Gastroesophageal sphincter (tissue), 4 donors: ENCODE measurements around the gene ENTPD3. TPM values are rescaled to one million over a fixed set of nuclear protein-coding genes. Genes with fewer than 3 reads are reported as not detected.

Experiments
- ATAC-seq: fragments of 150-250 bp; one replicate; pipeline ENCODE4 v1.9.1; 2016; ENCODE audit warnings: mild to moderate bottlenecking, moderate library complexity
- H3K27ac ChIP-seq, 4 donors: fragments of 200-600 bp; sonication (generic) in 3 of 4; 1 replicate in 3 of 4; 2 replicates in 1 of 4; pipeline ENCODE4 v1.5.1; 2016 to 2019
- H3K27me3 ChIP-seq: fragments of 200-600 bp; sonication (generic); one replicate; pipeline ENCODE4 v1.5.1; 2019
- H3K36me3 ChIP-seq, 2 donors: fragments of 200-600 bp; sonication (generic); one replicate each; pipeline ENCODE4 v1.5.1; 2019; ENCODE audit warnings: control low read depth in 1 of 2
- H3K4me1 ChIP-seq, 3 donors: fragments of 200-600 bp; sonication (generic); 1 replicate in 2 of 3; 2 replicates in 1 of 3; pipeline ENCODE4 v1.5.1; 2016 to 2019; ENCODE audit warnings: control low read depth in 2 of 3
- H3K4me3 ChIP-seq, 2 donors: fragments of 200-600 bp; sonication (generic); one replicate each; pipeline ENCODE4 v1.5.1; 2019; ENCODE audit warnings: mild to moderate bottlenecking in 1 of 2, moderate library complexity in 1 of 2
- H3K9me3 ChIP-seq, 3 donors: fragments of 200-600 bp; sonication (generic); one replicate each; pipeline ENCODE4 v1.5.1; 2017 to 2019; ENCODE audit warnings: control low read depth in 2 of 3
- EP300 ChIP-seq: sonication (generic); formaldehyde crosslinking; IDR thresholded peaks from one replicate; pipeline ENCODE4 v1.6.1; 2017; ENCODE audit warnings: antibody characterized with exemption, mild to moderate bottlenecking
- POLR2A ChIP-seq, 2 donors: fragments of 450-650 bp; IDR thresholded peaks; one replicate each; pipeline ENCODE4 v1.6.1; 2017; ENCODE audit warnings: antibody characterized with exemption in 2 of 2, mild to moderate bottlenecking in 2 of 2, moderate library complexity in 1 of 2
- POLR2AphosphoS5 ChIP-seq: sonication (generic); formaldehyde crosslinking; IDR thresholded peaks from one replicate; pipeline ENCODE4 v1.6.1; 2017; ENCODE audit warnings: antibody characterized with exemption
- WGBS, 2 donors: methylation state at CpG; one replicate each; pipeline ENCODE4 v1.1.5; 2018; ENCODE audit warnings: low coverage in 1 of 2; 5-methylcytosine and 5-hydroxymethylcytosine counted together
- total RNA-seq, 4 donors: library from RNA; depleted of rRNA; stranded (reverse); fragments of >200 nt; gene quantifications; one replicate each; pipeline ENCODE4 v1.1.0, GENCODE V29; 2016
- TF ChIP-seq, protein P1 (sequence below), 4 experiments: fragments of 200-600 bp in 2 of 4; fragments of 450-650 bp in 2 of 4; sonication (generic) in 1 of 4; IDR thresholded peaks; one replicate each; pipeline ENCODE4 v1.5.1; 2017 to 2019; ENCODE audit warnings: antibody characterized with exemption in 4 of 4, mild to moderate bottlenecking in 2 of 4, moderate library complexity in 2 of 4

Gene ENTPD3
- total RNA-seq, 4 donors from 2014 or later, result 0.58 to 3.3 (median 1.9) TPM; not detected in 1

DNA sequence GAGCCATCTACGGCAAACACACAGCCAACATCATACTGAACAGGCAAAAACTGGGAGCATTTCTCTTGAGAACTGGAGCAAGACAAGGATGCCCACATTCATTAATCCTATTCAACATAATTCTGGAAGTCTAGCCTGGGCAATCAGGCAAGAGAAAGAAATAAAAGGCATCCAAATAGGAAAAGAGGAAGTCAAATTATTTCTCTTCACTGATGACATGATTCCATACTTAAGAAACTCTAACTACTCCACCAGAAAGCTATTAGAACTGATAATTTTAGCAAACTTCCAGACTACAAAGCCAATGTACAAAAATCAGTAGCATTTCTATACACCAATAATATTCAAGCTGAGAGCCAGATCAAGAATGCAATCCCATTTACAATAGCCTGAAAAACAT is 17.3 kb upstream of the ENTPD3 start:
- 88% methylated on average over 1 of the region's 1 CpG; no CpG with 5 or more reads in 1 of the 2 donors for WGBS, 2 donors
- H3K4me3 ChIP-seq, result no peak overlapping the region

DNA sequence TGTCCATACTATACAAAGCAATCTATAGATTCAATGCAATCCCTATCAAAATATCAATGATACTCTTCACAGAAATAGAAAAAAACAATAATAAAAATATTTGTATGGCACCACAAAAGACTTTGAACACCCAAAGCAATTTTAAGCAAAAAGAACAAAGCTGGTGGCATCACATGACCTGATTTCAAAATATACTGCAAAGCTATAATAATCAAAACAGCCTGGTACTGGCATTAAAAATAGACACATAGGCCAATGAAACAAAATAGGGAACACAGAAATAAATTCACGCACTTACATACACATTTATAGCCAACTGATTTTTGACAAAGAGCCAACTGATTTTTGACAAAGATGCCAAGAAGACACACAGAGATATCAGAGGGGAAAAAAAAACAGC is 9.2 kb upstream of the ENTPD3 start:
- Histone ChIP-seq H3K4me1 (no peaks in the 10 kb centered on the region), H3K27me3 (no peaks in the 10 kb centered on the region), H3K27ac (no peak overlapping the region), H3K36me3 (no peaks in the 10 kb centered on the region), H3K9me3 (no peaks in the 10 kb centered on the region), H3K4me3 (no peak overlapping the region)
- no peak for TF ChIP-seq EP300
- TF ChIP-seq, protein P1, sequence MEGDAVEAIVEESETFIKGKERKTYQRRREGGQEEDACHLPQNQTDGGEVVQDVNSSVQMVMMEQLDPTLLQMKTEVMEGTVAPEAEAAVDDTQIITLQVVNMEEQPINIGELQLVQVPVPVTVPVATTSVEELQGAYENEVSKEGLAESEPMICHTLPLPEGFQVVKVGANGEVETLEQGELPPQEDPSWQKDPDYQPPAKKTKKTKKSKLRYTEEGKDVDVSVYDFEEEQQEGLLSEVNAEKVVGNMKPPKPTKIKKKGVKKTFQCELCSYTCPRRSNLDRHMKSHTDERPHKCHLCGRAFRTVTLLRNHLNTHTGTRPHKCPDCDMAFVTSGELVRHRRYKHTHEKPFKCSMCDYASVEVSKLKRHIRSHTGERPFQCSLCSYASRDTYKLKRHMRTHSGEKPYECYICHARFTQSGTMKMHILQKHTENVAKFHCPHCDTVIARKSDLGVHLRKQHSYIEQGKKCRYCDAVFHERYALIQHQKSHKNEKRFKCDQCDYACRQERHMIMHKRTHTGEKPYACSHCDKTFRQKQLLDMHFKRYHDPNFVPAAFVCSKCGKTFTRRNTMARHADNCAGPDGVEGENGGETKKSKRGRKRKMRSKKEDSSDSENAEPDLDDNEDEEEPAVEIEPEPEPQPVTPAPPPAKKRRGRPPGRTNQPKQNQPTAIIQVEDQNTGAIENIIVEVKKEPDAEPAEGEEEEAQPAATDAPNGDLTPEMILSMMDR (IDR thresholded peaks at IDR 0.05), result no peak
- no peak for TF ChIP-seq POLR2AphosphoS5
- TF ChIP-seq POLR2A (IDR thresholded peaks at IDR 0.05), result no peak
- WGBS, 2 donors, result 47 to 92% methylated on average over 1 of the region's 1 CpG
- ATAC-seq, result no peak

More for the DNA sequence above, 17.3 kb upstream of the ENTPD3 start:
- Histone ChIP-seq H3K4me1 (no peaks in the 10 kb centered on the region), H3K27ac (no peak overlapping the region), H3K9me3 (no peaks in the 10 kb centered on the region), H3K27me3 (no peaks in the 10 kb centered on the region), H3K36me3 (no peaks in the 10 kb centered on the region)
- TF ChIP-seq EP300 (no peak), POLR2AphosphoS5 (no peak), POLR2A (IDR thresholded peaks at IDR 0.05) (no peak)
- TF ChIP-seq, protein P1 (IDR thresholded peaks at IDR 0.05), result no peak
- no peak for ATAC-seq

DNA sequence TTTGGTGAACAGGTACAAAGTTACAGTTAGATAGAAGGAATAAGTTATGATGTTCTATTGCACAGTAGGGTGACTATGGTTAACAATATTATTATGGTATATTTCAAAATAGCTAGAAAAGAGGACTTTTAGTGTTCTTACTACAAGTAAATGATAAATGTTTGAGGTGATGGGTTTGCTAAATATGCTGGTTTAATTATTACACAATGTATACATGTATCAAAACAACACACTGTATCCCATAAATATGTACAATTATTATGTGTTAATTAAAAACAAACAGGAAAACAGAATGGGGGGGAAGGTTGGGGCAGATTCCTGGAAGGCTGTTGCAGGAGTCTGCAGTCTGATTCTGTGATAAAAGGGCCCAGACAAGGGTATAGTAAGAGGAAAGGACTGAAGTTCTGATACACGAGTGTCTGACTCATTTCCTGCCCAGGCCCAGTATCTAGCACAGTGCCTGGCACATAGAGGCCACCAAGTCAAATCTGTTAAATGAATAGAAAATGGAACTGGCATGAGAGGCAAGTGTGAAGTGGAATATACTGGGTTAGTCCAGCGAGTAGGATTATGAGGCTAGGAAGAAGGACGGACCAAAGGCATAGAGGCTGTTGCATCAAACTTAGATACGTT is 7.2 kb upstream of the ENTPD3 start:
- WGBS, 2 donors, result 66 to 76% methylated on average over 4 of the region's 4 CpGs
- no peaks in the 10 kb centered on the region for H3K27me3 ChIP-seq
- H3K4me3 ChIP-seq, result no peak overlapping the region
- ATAC-seq, result no peak
- H3K9me3 ChIP-seq, result no peaks in the 10 kb centered on the region
- no peak for TF ChIP-seq POLR2AphosphoS5
- TF ChIP-seq, protein P1 (IDR thresholded peaks at IDR 0.05), result no peak
- no peak overlapping the region for H3K27ac ChIP-seq
- H3K4me1 ChIP-seq, result no peaks in the 10 kb centered on the region
- H3K36me3 ChIP-seq, result no peaks in the 10 kb centered on the region

DNA sequence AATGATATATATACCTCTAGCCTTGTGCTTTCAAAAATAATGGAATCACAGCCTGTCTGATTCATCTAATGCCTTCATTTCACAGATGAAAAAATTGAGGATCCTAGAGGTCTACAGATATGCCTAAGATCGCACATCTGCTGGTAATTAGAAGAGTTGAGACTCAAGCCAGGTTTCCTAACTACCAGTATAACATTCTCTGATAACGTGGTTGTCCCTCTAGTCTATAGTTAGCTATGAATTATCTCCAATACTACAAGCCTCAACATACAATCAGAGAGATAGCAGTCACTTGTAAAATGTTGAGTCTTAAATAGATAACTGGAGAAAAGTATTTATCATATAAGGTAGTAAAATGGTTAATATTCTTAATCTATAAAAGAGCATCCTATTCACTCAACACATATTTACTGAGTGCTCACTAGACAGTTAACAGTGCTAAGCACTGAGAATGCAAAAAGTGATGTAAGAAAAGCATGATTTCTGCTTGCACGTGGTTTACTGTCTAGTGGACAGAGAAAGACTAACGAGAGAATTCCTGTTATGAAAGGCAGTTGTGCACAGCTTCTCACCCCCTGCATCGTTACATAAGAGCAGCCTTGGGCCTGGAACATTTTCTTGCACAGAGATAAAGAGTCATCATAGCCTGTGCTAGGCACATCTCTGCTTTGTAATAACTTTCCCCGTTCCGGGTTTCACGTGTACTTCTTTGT is 4.9 kb upstream of the ENTPD3 start:
- Histone ChIP-seq H3K4me3 (no peak overlapping the region), H3K27me3 (peaks cover 5% of the 10 kb centered on the region), H3K36me3 (no peaks in the 10 kb centered on the region), H3K9me3 (no peaks in the 10 kb centered on the region), H3K27ac (no peak overlapping the region), H3K4me1 (peaks cover 0 to 7% (median under 1%) of the 10 kb centered on the region in 3 donors)
- ATAC-seq, result no peak
- 75 to 76% methylated on average over 8 of the region's 8 CpGs for WGBS, 2 donors
- no peak for TF ChIP-seq POLR2AphosphoS5
- no peak for TF ChIP-seq EP300
- TF ChIP-seq POLR2A (IDR thresholded peaks at IDR 0.05), result no peak
- TF ChIP-seq, protein P1 (IDR thresholded peaks at IDR 0.05), result no peak

DNA sequence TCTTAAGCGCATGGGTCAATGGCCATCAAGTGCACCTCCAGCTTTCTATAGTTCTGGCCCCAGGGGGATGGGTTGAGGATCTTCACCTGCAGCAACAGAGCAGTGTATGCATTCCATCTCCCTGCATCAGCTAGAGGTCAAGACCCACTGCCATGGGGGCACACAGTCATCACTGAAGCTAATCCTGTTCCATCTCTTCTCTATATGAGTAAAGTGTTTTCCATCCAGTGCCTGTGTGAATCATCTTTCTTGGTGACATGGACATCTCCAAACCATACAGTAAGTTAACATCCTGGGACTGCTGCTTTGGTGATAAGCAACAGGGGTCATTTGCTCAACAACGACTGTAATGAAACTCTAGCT is 4.4 kb upstream of the ENTPD3 start:
- ATAC-seq, result no peak
- H3K27ac ChIP-seq, result no peak overlapping the region
- no peaks in the 10 kb centered on the region for H3K36me3 ChIP-seq
- TF ChIP-seq, protein P1 (IDR thresholded peaks at IDR 0.05), result no peak
- TF ChIP-seq POLR2AphosphoS5 (no peak), EP300 (no peak), POLR2A (IDR thresholded peaks at IDR 0.05) (no peak)
- H3K27me3 ChIP-seq, result peaks cover 11% of the 10 kb centered on the region
- no peak overlapping the region for H3K4me3 ChIP-seq
- no peaks in the 10 kb centered on the region for H3K9me3 ChIP-seq
- peaks cover 0 to 12% (median 5%) of the 10 kb centered on the region in 3 donors for H3K4me1 ChIP-seq
- WGBS, 2 donors, result 68 to 80% methylated on average over 1 to 2 of the region's 2 CpGs
